ENCODE results near the gene BLID. TPM values are rescaled to one million over a fixed set of nuclear protein-coding genes. Genes with fewer than 3 reads are reported as not detected.

Gene BLID
- total and polyA plus RNA-seq, 2 of the 8 experiments (the other 6 are each of a cell fraction or from before 2014, with no cell fraction given): not detected

DNA sequence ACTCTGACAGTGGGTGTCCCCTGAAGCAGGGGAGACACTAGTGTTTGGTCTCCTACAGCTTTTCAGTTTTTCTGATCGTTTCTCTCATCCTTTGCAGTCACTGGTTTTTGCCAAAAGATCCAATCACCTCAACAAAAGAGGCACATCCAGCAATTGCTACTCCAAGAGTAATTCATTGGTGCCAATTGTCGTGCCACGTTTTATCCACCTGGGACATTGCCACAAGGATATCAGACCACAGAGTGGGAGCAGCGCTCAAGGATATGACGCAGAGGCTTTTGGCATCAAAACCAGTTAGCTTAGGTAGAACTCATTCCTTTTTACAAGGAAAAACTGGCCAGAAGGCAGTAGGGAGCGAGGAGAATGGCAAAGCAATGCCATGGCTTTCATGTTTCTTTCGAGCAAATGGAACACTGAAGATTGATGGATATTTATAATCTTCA, 40.9 kb upstream of the BLID start:
- Histone ChIP-seq H3K4me2 (ENCODE audit: insufficient read depth in 1 of 2, low read depth in 2 of 2, low read length in 2 of 2) (no peak overlapping the region), H3K27ac (ENCODE audit: low read depth, low read length) (no peak overlapping the region)
- no peak for FAIRE-seq

More for the DNA sequence above, 40.9 kb upstream of the BLID start:
- Histone ChIP-seq H4K20me1 (replicated peaks in 1 of 2; ENCODE audit: control insufficient read depth in 1 of 2, insufficient read depth in 2 of 2, low read length in 2 of 2) (no peaks in the 10 kb centered on the region), H2BK120ac (replicated peaks; ENCODE audit: low read depth, low read length) (no peak overlapping the region), H3K18ac (ENCODE audit: extremely low read depth, low read length) (no peak overlapping the region), H4K91ac (replicated peaks; ENCODE audit: insufficient read length, low read length) (no peak overlapping the region), H3K4me1 (replicated peaks in 1 of 4; ENCODE audit: control insufficient read depth in 3 of 4, insufficient read depth in 4 of 4, low read length in 3 of 4) (peaks cover 0 to 7% (median 4%) of the 10 kb centered on the region in 4 experiments; a peak in 4 of 7 replicates), H3K14ac (ENCODE audit: insufficient read length) (no peak overlapping the region), H2BK12ac (ENCODE audit: low read depth, low read length) (no peak overlapping the region), H3K4ac (replicated peaks; ENCODE audit: insufficient read length, low read depth, low read length) (no peak overlapping the region), H2BK20ac (ENCODE audit: low read length) (no peak overlapping the region), H3K9ac (replicated peaks in 1 of 4; ENCODE audit: extremely low read depth in 1 of 4, low read depth in 3 of 4, low read length in 3 of 4) (no peak overlapping the region), H4K8ac (ENCODE audit: extremely low read depth, insufficient read depth, low read length) (no peak overlapping the region), H3K56ac (replicated peaks; ENCODE audit: insufficient read length, low read depth, low read length) (no peak overlapping the region), H3K4me3 (ENCODE audit: extremely low read depth in 1 of 4, insufficient read depth in 2 of 4, low read depth in 3 of 4, low read length in 4 of 4) (no peak overlapping the region), H2BK15ac (ENCODE audit: low read length) (no peak overlapping the region), H3K79me1 (ENCODE audit: low read depth, low read length) (no peaks in the 10 kb centered on the region), H3K9me3 (ENCODE audit: insufficient read depth in 2 of 2, low read depth in 1 of 2, low read length in 1 of 2) (no peaks in the 10 kb centered on the region), H3K79me2 (ENCODE audit: control insufficient read depth in 1 of 2, insufficient read depth in 2 of 2, low read length in 2 of 2) (no peaks in the 10 kb centered on the region), H3K23me2 (ENCODE audit: low read depth, low read length) (no peaks in the 10 kb centered on the region), H4K5ac (ENCODE audit: insufficient read length, low read depth, low read length) (no peak overlapping the region), H3K23ac (ENCODE audit: insufficient read length) (no peak overlapping the region), H2AFZ (ENCODE audit: low read length) (no peak overlapping the region), H3K36me3 (ENCODE audit: control insufficient read depth in 2 of 4, insufficient read depth in 4 of 4, low read length in 3 of 4) (no peaks in the 10 kb centered on the region), H3K27me3 (replicated peaks in 1 of 4; ENCODE audit: control insufficient read depth in 3 of 4, extremely low read depth in 1 of 4, insufficient read depth in 3 of 4, low read length in 3 of 4) (no peaks in the 10 kb centered on the region), H2AK5ac (ENCODE audit: low read depth, low read length) (no peak overlapping the region), H2BK5ac (ENCODE audit: low read depth, low read length) (no peak overlapping the region)
- ChIA-PET CTCF (ENCODE audit: partially characterized antibody) (interaction anchor here (1.5 kb wide), 1 partner anchor 18 kb away, joined by 7 read pairs; no protein-coding TSS in a partner anchor), POLR2A (ENCODE audit: partially characterized antibody) (no interaction called here)
- TF ChIP-seq, protein P1, sequence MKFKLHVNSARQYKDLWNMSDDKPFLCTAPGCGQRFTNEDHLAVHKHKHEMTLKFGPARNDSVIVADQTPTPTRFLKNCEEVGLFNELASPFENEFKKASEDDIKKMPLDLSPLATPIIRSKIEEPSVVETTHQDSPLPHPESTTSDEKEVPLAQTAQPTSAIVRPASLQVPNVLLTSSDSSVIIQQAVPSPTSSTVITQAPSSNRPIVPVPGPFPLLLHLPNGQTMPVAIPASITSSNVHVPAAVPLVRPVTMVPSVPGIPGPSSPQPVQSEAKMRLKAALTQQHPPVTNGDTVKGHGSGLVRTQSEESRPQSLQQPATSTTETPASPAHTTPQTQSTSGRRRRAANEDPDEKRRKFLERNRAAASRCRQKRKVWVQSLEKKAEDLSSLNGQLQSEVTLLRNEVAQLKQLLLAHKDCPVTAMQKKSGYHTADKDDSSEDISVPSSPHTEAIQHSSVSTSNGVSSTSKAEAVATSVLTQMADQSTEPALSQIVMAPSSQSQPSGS (IDR thresholded peaks at IDR 0.05; ENCODE audit: low read length): no peak
- TF ChIP-seq SIRT6 (IDR thresholded peaks at IDR 0.05; ENCODE audit: low read length) (no peak), YY1 (IDR thresholded peaks at IDR 0.05; ENCODE audit: low read depth, low read length) (no peak), TCF12 (IDR thresholded peaks at IDR 0.05; ENCODE audit: low read depth, low read length) (no peak), TAF7 (optimal IDR thresholded peaks at IDR 0.05; ENCODE audit: borderline replicate concordance, low read depth, low read length) (no peak), PHF8 (conservative IDR thresholded peaks at IDR 0.05; ENCODE audit: low read depth, low read length) (no peak), CTBP2 (IDR thresholded peaks at IDR 0.05; ENCODE audit: borderline replicate concordance, insufficient read depth, insufficient read length, low read length) (no peak), SP4 (IDR thresholded peaks at IDR 0.05; ENCODE audit: low read length) (no peak), SRF (IDR thresholded peaks at IDR 0.05; ENCODE audit: low read depth, low read length) (no peak), POLR2AphosphoS5 (IDR thresholded peaks at IDR 0.05; ENCODE audit: low read depth, low read length) (no peak), SIX5 (IDR thresholded peaks at IDR 0.05; ENCODE audit: low read depth, low read length) (no peak)
- DNase-seq (ENCODE audit: low read depth in 1 of 2, low spot score in 2 of 2): no peak
- WGBS, 2 experiments (ENCODE audit: extremely low coverage in 1 of 2, insufficient coverage in 1 of 2, insufficient read length in 1 of 2, insufficient replicate concordance in 2 of 2, low coverage in 1 of 2, low lambda C conversion rate in 2 of 2, missing lambda C conversion rate in 1 of 2): 87% methylated on average over 7 of the region's 7 CpGs; no CpG with 5 or more reads in 1 of the 2 experiments
